ENCODE results near the gene FAM241B. TPM values are rescaled to one million over a fixed set of nuclear protein-coding genes. Genes with fewer than 3 reads are reported as not detected.

Gene FAM241B
- total and polyA plus RNA-seq, 10 of the 15 experiments (the other 5 are each of a cell fraction or from before 2014, with no cell fraction given): 0.09 to 0.99 (median 0.24) TPM

GRCh38 chr10:69656742-69657269 is 26.8 kb downstream of the FAM241B start:
- 1% methylated on average over 5 of the region's 5 CpGs for WGBS (ENCODE audit: insufficient coverage, insufficient replicate concordance, low lambda C conversion rate, missing lambda C conversion rate)
- in situ Hi-C loops (cut with MboI): no loop called here
- peaks cover 2% of the 10 kb centered on the region; the same call in 2 of the 3 replicates for H3K9me3 ChIP-seq (replicated peaks; ENCODE audit: control insufficient read depth, insufficient read depth, low read length)
- ChIA-PET POLR2A (no interaction called here), RAD21 (ENCODE audit: unreplicated experiment) (interaction anchor here (0.6 kb wide), 1 partner anchor 130 kb away, joined by 4 read pairs; no protein-coding TSS in a partner anchor), CTCF (interaction anchor here (2.0 kb wide), 1 partner anchor 142 kb away, joined by 7 read pairs; no protein-coding TSS in a partner anchor), SMC1A (ENCODE audit: uncharacterized antibody, unreplicated experiment) (no interaction called here)
- no peak overlapping the region for H3K9ac ChIP-seq (ENCODE audit: control insufficient read depth, insufficient read depth, low read length)
- no peak overlapping the region for H3K4me2 ChIP-seq (ENCODE audit: control insufficient read depth, insufficient read depth)
- H3K4me1 ChIP-seq (ENCODE audit: control insufficient read depth, insufficient read depth, low read length): no peaks in the 10 kb centered on the region
- H3K36me3 ChIP-seq (ENCODE audit: control insufficient read depth in 2 of 2, insufficient read depth in 2 of 2, low read length in 1 of 2): no peaks in the 10 kb centered on the region
- H2AFZ ChIP-seq (ENCODE audit: control insufficient read depth, low read depth, low read length): no peak overlapping the region
- no peaks in the 10 kb centered on the region for H3K79me2 ChIP-seq (ENCODE audit: control insufficient read depth, insufficient read depth, low read length)
- no peaks in the 10 kb centered on the region for H4K20me1 ChIP-seq (ENCODE audit: control insufficient read depth, insufficient read depth)
- intact Hi-C loops (cut with micrococcal nuclease; ENCODE audit: unreplicated experiment): no loop called here
- no peak for TF ChIP-seq HCFC1 (IDR thresholded peaks at IDR 0.05; ENCODE audit: low read length)
- no TSS peak for BruUV-seq (replicated peaks)
- no peak for FAIRE-seq
- H3K27me3 ChIP-seq (replicated peaks in 1 of 2; ENCODE audit: control insufficient read depth in 2 of 2, insufficient read depth in 2 of 2, low read length in 1 of 2): peaks cover 0 to 5% of the 10 kb centered on the region in 2 experiments; a peak in 3 of 4 replicates
- no peak overlapping the region for H3K27ac ChIP-seq (ENCODE audit: control insufficient read depth, insufficient read depth)
- no peak for DNase-seq (ENCODE audit: low read depth, low spot score)
- no peak overlapping the region for H3K4me3 ChIP-seq
- no peak for ATAC-seq

- Histone ChIP-seq H4K20me1 (ENCODE audit: control insufficient read depth, insufficient read depth) (no peaks in the 10 kb centered on the region), H3K4me2 (ENCODE audit: control insufficient read depth, insufficient read depth) (no peak overlapping the region), H2AFZ (ENCODE audit: control insufficient read depth, low read depth, low read length) (no peak overlapping the region), H3K27me3 (replicated peaks in 1 of 2; ENCODE audit: control insufficient read depth in 2 of 2, insufficient read depth in 2 of 2, low read length in 1 of 2) (peaks cover 0 to 5% of the 10 kb centered on the region in 2 experiments), H3K36me3 (ENCODE audit: control insufficient read depth in 2 of 2, insufficient read depth in 2 of 2, low read length in 1 of 2) (no peaks in the 10 kb centered on the region), H3K9me3 (replicated peaks; ENCODE audit: control insufficient read depth, insufficient read depth, low read length) (peaks cover 2% of the 10 kb centered on the region; the same call in 2 of the 3 replicates), H3K9ac (ENCODE audit: control insufficient read depth, insufficient read depth, low read length) (no peak overlapping the region), H3K27ac (ENCODE audit: control insufficient read depth, insufficient read depth) (no peak overlapping the region), H3K79me2 (ENCODE audit: control insufficient read depth, insufficient read depth, low read length) (no peaks in the 10 kb centered on the region), H3K4me3 (no peak overlapping the region), H3K4me1 (ENCODE audit: control insufficient read depth, insufficient read depth, low read length) (no peaks in the 10 kb centered on the region)
- SMC1A ChIA-PET (ENCODE audit: uncharacterized antibody, unreplicated experiment): no interaction called here
- BruUV-seq (replicated peaks): no TSS peak
- 38% methylated on average over 7 of the region's 8 CpGs for WGBS (ENCODE audit: insufficient coverage, insufficient replicate concordance, low lambda C conversion rate, missing lambda C conversion rate)
- RAD21 ChIA-PET (ENCODE audit: unreplicated experiment): no interaction called here
- no peak for ATAC-seq
- in situ Hi-C loops (cut with MboI) (no loop called here), intact Hi-C loops (cut with micrococcal nuclease; ENCODE audit: unreplicated experiment) (no loop called here)
- CTCF ChIA-PET: interaction anchor here (0.8 to 2.0 kb wide), 2 partner anchors 59 to 142 kb away, joined by 3 to 7 read pairs; no protein-coding TSS in a partner anchor
- POLR2A ChIA-PET: no interaction called here
- no peak for DNase-seq (ENCODE audit: low read depth, low spot score)
- no peak for FAIRE-seq
- TF ChIP-seq POU2F2 (IDR thresholded peaks at IDR 0.05; ENCODE audit: borderline replicate concordance, low read depth, low read length): no peak
- no peak for TF ChIP-seq NRF1 (conservative IDR thresholded peaks at IDR 0.05; ENCODE audit: low read depth, low read length)
Measured at GRCh38 chr10:69657430-69657829, 27.4 kb downstream of the FAM241B start.

All from GM12878 (cell line).